GM18520 (cell line): ENCODE results near the gene NXPH4.
A peak's percentile ranks its signal among the peaks of the same experiment; 100 is the strongest.

Experiments
- ATAC-seq: cut with Tn5 transposase; IDR thresholded peaks from one replicate; pipeline ENCODE4 v1.9.1; 2021; ENCODE audit not compliant: unreplicated experiment

Gene NXPH4

GRCh38 chr12:57218030-57218853 is 1.6 kb downstream of the NXPH4 start:
- no peak for ATAC-seq

- ATAC-seq = no peak
Measured at GRCh38 chr12:57219205-57219992, 2.8 kb downstream of the NXPH4 start.

GRCh38 chr12:57219993-57220754 is 3.6 kb downstream of the NXPH4 start:
- no peak for ATAC-seq

- no peak for ATAC-seq
Measured at GRCh38 chr12:57220770-57221168, 4.2 kb downstream of the NXPH4 start.

GRCh38 chr12:57221169-57221917 is 4.7 kb downstream of the NXPH4 start:
- no peak for ATAC-seq

GRCh38 chr12:57222286-57223190 is 5.9 kb downstream of the NXPH4 start:
- ATAC-seq = no peak

- ATAC-seq = no peak
Measured at GRCh38 chr12:57223191-57224165, 6.9 kb downstream of the NXPH4 start.

- no peak for ATAC-seq
Measured at GRCh38 chr12:57224278-57224972, 7.8 kb downstream of the NXPH4 start.

- ATAC-seq = peak; percentile 32
Measured at GRCh38 chr12:57224973-57225679, 8.5 kb downstream of the NXPH4 start.

GRCh38 chr12:57225680-57226210 is 9.2 kb downstream of the NXPH4 start:
- ATAC-seq = no peak

GRCh38 chr12:57226588-57227314 is 10.2 kb downstream of the NXPH4 start:
- no peak for ATAC-seq

- ATAC-seq = no peak
Measured at GRCh38 chr12:57227315-57228115, 10.9 kb downstream of the NXPH4 start.

GRCh38 chr12:57229046-57229633 is 12.5 kb downstream of the NXPH4 start:
- ATAC-seq = no peak

GRCh38 chr12:57229634-57230380 is 13.2 kb downstream of the NXPH4 start, which contains the start of gene SHMT2:
Gene SHMT2, plus strand, starts transcription at chr12:57229711. Its CDS starts 68 bp downstream, at chr12:57229779.
- peak; percentile 58 for ATAC-seq
